ENCODE measurements around the gene ERGIC2.
"Not testable (repeated sequence)": the region's sequence is repeated elsewhere in the genome, so short reads cannot be mapped to it uniquely, and the experiment has no call there.

Gene ERGIC2

GRCh38 chr12:29290475-29290874, 90.5 kb downstream of the ERGIC2 start:
- DNase-seq = not testable (repeated sequence)

DNA sequence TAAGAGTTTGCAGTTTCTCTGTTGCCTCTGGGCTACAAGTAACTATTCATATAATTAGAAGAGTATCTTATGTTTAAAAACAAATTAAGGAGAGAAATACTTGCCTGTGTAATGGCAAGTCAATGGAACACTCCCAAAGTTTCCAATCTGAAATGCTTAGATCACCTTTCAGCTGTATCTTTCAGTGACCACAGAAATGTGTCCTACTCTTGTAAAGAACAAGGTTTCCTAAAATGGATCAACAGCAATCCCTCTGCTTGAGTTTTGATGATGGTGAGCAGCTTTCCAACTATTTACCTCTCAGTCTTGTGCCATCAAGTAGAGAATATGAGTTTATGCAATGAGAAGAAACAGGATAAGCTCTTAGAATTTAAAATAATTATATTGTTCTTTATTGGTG, 92.9 kb downstream of the ERGIC2 start:
- no peak for DNase-seq

DNA sequence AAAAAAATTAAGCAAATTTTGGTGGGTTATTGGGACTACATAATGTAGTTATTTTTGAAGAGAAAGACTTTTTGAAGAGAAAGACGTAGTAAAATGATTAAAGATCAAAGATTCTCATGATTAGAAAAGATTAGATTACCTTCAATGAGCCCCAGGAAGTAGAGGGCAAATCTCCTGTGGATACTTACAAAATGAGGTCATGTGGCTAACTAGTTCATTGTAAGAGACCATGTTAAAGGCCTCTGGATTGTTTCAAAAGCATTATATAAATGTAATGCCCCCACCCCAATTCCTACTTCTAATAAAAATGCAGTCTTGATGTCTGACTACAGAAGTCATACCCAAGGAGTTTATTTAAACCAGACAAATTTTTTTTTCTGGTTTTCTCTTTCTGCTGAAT, 93.3 kb downstream of the ERGIC2 start:
- DNase-seq = no peak

All from NCI-H774 (cell line).